Caco-2 (cell line): ENCODE results near the gene HEATR5A. TPM values are rescaled to one million over a fixed set of nuclear protein-coding genes. Genes with fewer than 3 reads are reported as not detected.

Experiments used
- BruUV-seq: library from RNA; stranded (reverse); fragments of 400-500 nt; replicated peaks from 2 replicates; lab custom pipeline; 2021; lab: Mats Ljungman, UMichigan
- CTCF ChIA-PET: fragments of 300-600 bp; sonication (Branson Sonifier 250); formaldehyde crosslinking; loops from one replicate; lab custom pipeline; 2022; ENCODE audit warnings: antibody characterized with exemption; lab: Charles Lee
- POLR2A ChIA-PET: fragments of 300-600 bp; sonication (Branson Sonifier 250); formaldehyde crosslinking; loops from one replicate; lab custom pipeline; 2022; ENCODE audit warnings: antibody characterized with exemption; lab: Charles Lee
- DNase-seq, 2 experiments: peaks; one replicate each; pipeline versions ENCODE4 v3.0.0 to v3.0.0-alpha.2; 2020 to 2022
- H3K27me3 ChIP-seq: replicated peaks from 2 replicates; pipeline ENCODE4 v1.6.0; 2011; ENCODE audit warnings: low read length; ENCODE audit not compliant: control insufficient read depth, insufficient read depth
- H3K36me3 ChIP-seq: 2 replicates; pipeline ENCODE4 v1.5.1; 2011; ENCODE audit warnings: low read length; ENCODE audit not compliant: control insufficient read depth, insufficient read depth
- H3K4me1 ChIP-seq: fragments of 250-450 bp; sonication (Bioruptor Pico); 2 replicates; pipeline ENCODE4 v1.5.1; 2020; ENCODE audit warnings: mild to moderate bottlenecking
- H3K4me3 ChIP-seq: 2 replicates; pipeline ENCODE4 v1.5.1; 2011; ENCODE audit warnings: low read depth, mild to moderate bottlenecking, control low read depth, low read length
- H3K9me3 ChIP-seq: fragments of 250-450 bp; sonication (Bioruptor Pico); 2 replicates; pipeline ENCODE4 v1.5.1; 2020; ENCODE audit warnings: mild to moderate bottlenecking, moderate library complexity
- H3K27ac Mint-ChIP-seq: one replicate; pipeline ENCODE4 v1.8.0; 2022; ENCODE audit warnings: mixed read lengths; ENCODE audit not compliant: unreplicated experiment
- H3K27me3 Mint-ChIP-seq: one replicate; pipeline ENCODE4 v1.8.0; 2022; ENCODE audit warnings: mixed read lengths; ENCODE audit not compliant: insufficient read depth, unreplicated experiment
- H3K36me3 Mint-ChIP-seq: one replicate; pipeline ENCODE4 v1.8.0; 2022; ENCODE audit warnings: mild to moderate bottlenecking, mixed read lengths; ENCODE audit not compliant: insufficient read depth, unreplicated experiment
- H3K4me1 Mint-ChIP-seq: one replicate; pipeline ENCODE4 v1.8.0; 2022; ENCODE audit warnings: low read depth, mixed read lengths; ENCODE audit not compliant: unreplicated experiment
- H3K4me3 Mint-ChIP-seq: one replicate; pipeline ENCODE4 v1.8.0; 2022; ENCODE audit warnings: mild to moderate bottlenecking, moderate library complexity, mixed read lengths; ENCODE audit not compliant: unreplicated experiment
- H3K9me3 Mint-ChIP-seq: one replicate; pipeline ENCODE4 v1.8.0; 2022; ENCODE audit warnings: mixed read lengths; ENCODE audit not compliant: unreplicated experiment
- CTCF ChIP-seq, 2 experiments: fragments of 200-600 bp in 1 of 2; IDR thresholded peaks; 1 replicate in 1 of 2; 2 replicates in 1 of 2; pipeline versions ENCODE4 v1.5.1 to v1.8.0; 2011 to 2022; ENCODE audit warnings: antibody characterized with exemption in 1 of 2, control low read depth in 1 of 2, inconsistent platforms in 1 of 2, low read depth in 1 of 2, low read length in 1 of 2, mild to moderate bottlenecking in 1 of 2, moderate library complexity in 1 of 2; ENCODE audit not compliant: insufficient read depth in 1 of 2, severe bottlenecking in 1 of 2, unreplicated experiment in 1 of 2
- intact Hi-C: fragments of 100-400 bp; cut with micrococcal nuclease; formaldehyde crosslinking; loops from one replicate; pipeline ENCODE4 v1.10.0; 2022; ENCODE audit not compliant: unreplicated experiment
- total RNA-seq: library from RNA; stranded (reverse); gene quantifications from 2 replicates; pipeline ENCODE4 v1.2.3, GENCODE V29; 2022

The HEATR5A gene
- total RNA-seq, 1 experiment from 2014 or later: 55.6 TPM

GRCh38 chr14:31401369-31401932 lies 18.9 kb downstream of the HEATR5A start:
- POLR2A ChIA-PET: interaction anchor here (1.6 kb wide), 1 partner anchor 19 kb away, joined by 4 read pairs; the partner anchor contains the start of gene HEATR5A
- H3K4me3 Mint-ChIP-seq: no peak overlapping the region
- no TSS peak for BruUV-seq

GRCh38 chr14:31400031-31400638 lies 20.2 kb downstream of the HEATR5A start:
- H3K4me3 ChIP-seq: no peak overlapping the region
- no peak for DNase-seq
- H3K9me3 ChIP-seq: no peaks in the 10 kb centered on the region
- no peaks in the 10 kb centered on the region for H3K27me3 ChIP-seq
- CTCF ChIA-PET: no interaction called here
- no TSS peak for BruUV-seq
- H3K4me1 ChIP-seq: no peaks in the 10 kb centered on the region
- POLR2A ChIA-PET: no interaction called here
- no peak for TF ChIP-seq CTCF (IDR thresholded peaks at IDR 0.05; ENCODE audit: insufficient read depth in 1 of 2, low read depth in 1 of 2, low read length in 1 of 2, severe bottlenecking in 1 of 2, unreplicated experiment in 1 of 2)
- no peaks in the 10 kb centered on the region for H3K27me3 Mint-ChIP-seq
- H3K36me3 ChIP-seq: no peaks in the 10 kb centered on the region
- peaks cover 29% of the 10 kb centered on the region for H3K36me3 Mint-ChIP-seq
- no peaks in the 10 kb centered on the region for H3K9me3 Mint-ChIP-seq
- H3K4me1 Mint-ChIP-seq: no peaks in the 10 kb centered on the region
- intact Hi-C loops: no loop called here
- no peak overlapping the region for H3K27ac Mint-ChIP-seq
- no peak overlapping the region for H3K4me3 Mint-ChIP-seq

More at GRCh38 chr14:31401369-31401932, 18.9 kb downstream of the HEATR5A start:
- no peaks in the 10 kb centered on the region for H3K27me3 Mint-ChIP-seq
- H3K4me3 ChIP-seq: no peak overlapping the region
- DNase-seq: no peak
- no peak for TF ChIP-seq CTCF (IDR thresholded peaks at IDR 0.05; ENCODE audit: insufficient read depth in 1 of 2, low read depth in 1 of 2, low read length in 1 of 2, severe bottlenecking in 1 of 2, unreplicated experiment in 1 of 2)
- H3K4me1 ChIP-seq: peaks cover 10% of the 10 kb centered on the region; the same call in 1 of the 2 replicates
- H3K36me3 ChIP-seq: no peaks in the 10 kb centered on the region
- H3K27me3 ChIP-seq: no peaks in the 10 kb centered on the region
- intact Hi-C loops: no loop called here
- CTCF ChIA-PET: no interaction called here
- no peak overlapping the region for H3K27ac Mint-ChIP-seq
- peaks cover 23% of the 10 kb centered on the region for H3K36me3 Mint-ChIP-seq
- H3K9me3 ChIP-seq: no peaks in the 10 kb centered on the region
- no peaks in the 10 kb centered on the region for H3K4me1 Mint-ChIP-seq
- H3K9me3 Mint-ChIP-seq: no peaks in the 10 kb centered on the region

GRCh38 chr14:31395572-31396205 lies 24.7 kb downstream of the HEATR5A start:
- no peaks in the 10 kb centered on the region for H3K27me3 Mint-ChIP-seq
- H3K4me3 ChIP-seq: no peak overlapping the region
- H3K4me3 Mint-ChIP-seq: no peak overlapping the region
- H3K9me3 ChIP-seq: no peaks in the 10 kb centered on the region
- no TSS peak for BruUV-seq
- H3K27me3 ChIP-seq: no peaks in the 10 kb centered on the region
- ChIA-PET POLR2A (no interaction called here), CTCF (no interaction called here)
- H3K27ac Mint-ChIP-seq: no peak overlapping the region
- no peak for DNase-seq
- intact Hi-C loops: no loop called here
- peaks cover 23% of the 10 kb centered on the region for H3K36me3 Mint-ChIP-seq
- no peaks in the 10 kb centered on the region for H3K36me3 ChIP-seq
- H3K9me3 Mint-ChIP-seq: no peaks in the 10 kb centered on the region
- TF ChIP-seq CTCF (IDR thresholded peaks at IDR 0.05; ENCODE audit: insufficient read depth in 1 of 2, low read depth in 1 of 2, low read length in 1 of 2, severe bottlenecking in 1 of 2, unreplicated experiment in 1 of 2): no peak
- no peaks in the 10 kb centered on the region for H3K4me1 ChIP-seq
- no peaks in the 10 kb centered on the region for H3K4me1 Mint-ChIP-seq
